GM19240 (cell line): ENCODE measurements around the gene PPP2CA.
"Not testable (repeated sequence)": the region's sequence is repeated elsewhere in the genome, so short reads cannot be mapped to it uniquely, and the experiment has no call there.

Experiments
- DNase-seq: peaks from one replicate; pipeline ENCODE4 v3.0.0; 2011; ENCODE audit warnings: low spot score; ENCODE audit not compliant: insufficient read length

PPP2CA gene

GRCh38 chr5:134225780-134226440 is at the start of gene PPP2CA:
PPP2CA (minus strand) TSS chr5:134226073; CDS start chr5:134225861, 212 bp downstream.
- peak; percentile 71 for DNase-seq

- DNase-seq, result no peak
Measured at GRCh38 chr5:134273642-134274395, 47.9 kb upstream of the PPP2CA start.

- DNase-seq, result no peak
Measured at GRCh38 chr5:134271059-134271458, 45.2 kb upstream of the PPP2CA start.

GRCh38 chr5:134268919-134269318 is 43.0 kb upstream of the PPP2CA start:
- no peak for DNase-seq

GRCh38 chr5:134268019-134268601 is 42.2 kb upstream of the PPP2CA start:
- DNase-seq, result no peak

GRCh38 chr5:134267366-134268018 is 41.6 kb upstream of the PPP2CA start:
- no peak for DNase-seq

GRCh38 chr5:134263801-134264200 is 37.9 kb upstream of the PPP2CA start:
- no peak for DNase-seq

- DNase-seq, result not testable (repeated sequence)
Measured at GRCh38 chr5:134262629-134263028, 36.8 kb upstream of the PPP2CA start.

- no peak for DNase-seq
Measured at GRCh38 chr5:134258896-134259295, 33.0 kb upstream of the PPP2CA start.

- no peak for DNase-seq
Measured at GRCh38 chr5:134257176-134257575, 31.3 kb upstream of the PPP2CA start.

GRCh38 chr5:134255418-134256150 is 29.7 kb upstream of the PPP2CA start:
- DNase-seq, result no peak

- DNase-seq, result not testable (repeated sequence)
Measured at GRCh38 chr5:134253368-134254153, 27.7 kb upstream of the PPP2CA start.

- no peak for DNase-seq
Measured at GRCh38 chr5:134252671-134253070, 26.8 kb upstream of the PPP2CA start.

GRCh38 chr5:134250949-134251348 is 25.1 kb upstream of the PPP2CA start:
- DNase-seq, result no peak

GRCh38 chr5:134249469-134250379 is 23.9 kb upstream of the PPP2CA start:
- DNase-seq, result no peak

- no peak for DNase-seq
Measured at GRCh38 chr5:134248256-134248655, 22.4 kb upstream of the PPP2CA start.

GRCh38 chr5:134247428-134248224 is 21.8 kb upstream of the PPP2CA start:
- DNase-seq, result no peak

GRCh38 chr5:134246771-134247427 is 21.0 kb upstream of the PPP2CA start:
- no peak for DNase-seq
